ENCODE results near the gene VSTM5.
"Not testable (repeated sequence)": the region's sequence is repeated elsewhere in the genome, so short reads cannot be mapped to it uniquely, and the experiment has no call there.

VSTM5 gene, protein sequence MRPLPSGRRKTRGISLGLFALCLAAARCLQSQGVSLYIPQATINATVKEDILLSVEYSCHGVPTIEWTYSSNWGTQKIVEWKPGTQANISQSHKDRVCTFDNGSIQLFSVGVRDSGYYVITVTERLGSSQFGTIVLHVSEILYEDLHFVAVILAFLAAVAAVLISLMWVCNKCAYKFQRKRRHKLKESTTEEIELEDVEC

DNA sequence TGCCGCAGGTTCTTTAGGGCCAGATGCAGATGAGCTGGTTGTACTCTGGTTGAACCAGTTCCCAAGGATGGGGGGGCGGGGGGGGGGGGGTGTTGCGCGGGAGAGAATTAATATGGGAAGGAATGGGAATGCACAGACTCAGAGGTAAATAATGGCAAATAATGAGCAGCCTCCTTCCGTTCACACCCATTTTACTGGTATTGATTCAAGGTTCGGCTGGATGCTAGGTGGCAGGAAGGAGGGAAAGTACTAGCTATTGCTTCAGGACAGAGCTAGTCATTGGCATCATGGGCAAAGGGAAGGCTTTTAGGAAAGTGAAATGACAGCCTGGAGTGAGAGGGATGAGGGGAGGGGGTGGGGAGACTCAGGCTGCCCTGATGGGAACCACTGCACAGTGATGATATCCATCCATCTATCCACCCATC, at the start of gene VSTM5:
Gene VSTM5, minus strand, starts transcription at position 25 of the 425 bp plus-strand sequence. CDS start 116 bp downstream, outside the sequence.
- peak; percentile 4 for DNase-seq (ENCODE audit: low spot score)

DNA sequence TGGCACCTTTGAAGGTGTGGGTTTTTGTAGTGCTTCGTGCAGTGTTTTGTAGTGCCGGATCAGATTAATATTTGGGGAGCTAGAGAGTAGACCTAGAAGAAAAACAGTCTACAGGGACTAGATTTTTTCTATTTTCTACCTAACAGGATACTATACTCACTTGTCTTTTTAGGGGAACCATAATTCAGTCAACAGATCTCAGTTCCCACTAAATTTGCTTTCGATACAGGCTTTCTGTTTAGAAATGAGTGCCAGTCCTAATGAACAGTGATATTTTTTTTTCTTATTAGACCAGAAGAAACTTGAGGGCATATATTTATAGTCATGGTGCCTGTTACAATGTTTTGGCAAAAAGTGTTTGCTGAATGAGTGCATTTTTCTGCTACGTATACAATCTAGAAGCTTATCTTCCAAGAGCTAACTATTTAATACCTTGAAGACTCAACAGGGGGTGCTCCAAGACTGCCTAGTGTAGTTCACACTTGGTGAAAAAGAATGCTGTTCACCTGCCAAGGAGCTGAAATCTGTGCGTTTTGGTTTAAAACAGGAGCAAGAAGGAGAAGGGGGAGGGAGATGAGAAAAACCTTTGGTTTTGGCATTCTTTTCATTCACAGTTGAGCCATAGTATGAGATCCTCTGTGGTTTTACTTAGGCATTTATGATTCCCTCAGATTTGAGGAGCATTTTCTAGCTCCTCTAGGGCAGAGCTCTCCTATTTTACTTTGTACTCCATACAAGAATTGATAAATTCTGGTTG, 44.9 kb upstream of the VSTM5 start:
- peak; percentile 70 for DNase-seq (ENCODE audit: low spot score)

DNA sequence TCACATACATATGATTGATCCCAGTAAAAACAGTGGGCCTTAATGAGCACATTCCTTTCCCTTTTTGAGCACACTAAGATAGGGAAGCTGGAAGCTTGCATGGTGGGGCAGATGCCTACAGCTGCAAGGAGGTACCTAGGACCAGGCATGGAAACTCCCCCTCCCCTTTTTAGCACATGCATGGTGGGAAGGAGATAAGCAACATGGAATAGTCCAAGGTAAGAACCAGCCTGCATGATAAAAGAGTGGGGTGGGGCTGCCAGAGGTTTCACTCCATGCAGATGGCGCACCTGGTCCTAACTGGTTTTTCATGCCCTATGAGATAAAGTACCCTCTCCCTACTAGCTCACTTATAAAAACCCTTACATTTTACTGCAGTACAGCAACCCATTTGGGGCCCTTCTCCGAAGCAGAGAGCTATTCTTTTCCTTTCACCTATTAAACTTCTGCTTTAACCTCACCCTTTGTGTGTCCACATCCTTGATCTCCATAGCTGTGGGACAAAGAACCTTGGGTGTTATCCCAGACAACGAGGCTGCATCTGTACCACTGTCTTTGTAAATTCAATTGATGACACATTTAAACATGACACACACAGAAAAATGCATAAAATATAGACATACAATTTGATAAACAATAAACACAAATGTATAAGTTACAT, 40.1 kb upstream of the VSTM5 start:
- DNase-seq (ENCODE audit: low spot score), result no peak

DNA sequence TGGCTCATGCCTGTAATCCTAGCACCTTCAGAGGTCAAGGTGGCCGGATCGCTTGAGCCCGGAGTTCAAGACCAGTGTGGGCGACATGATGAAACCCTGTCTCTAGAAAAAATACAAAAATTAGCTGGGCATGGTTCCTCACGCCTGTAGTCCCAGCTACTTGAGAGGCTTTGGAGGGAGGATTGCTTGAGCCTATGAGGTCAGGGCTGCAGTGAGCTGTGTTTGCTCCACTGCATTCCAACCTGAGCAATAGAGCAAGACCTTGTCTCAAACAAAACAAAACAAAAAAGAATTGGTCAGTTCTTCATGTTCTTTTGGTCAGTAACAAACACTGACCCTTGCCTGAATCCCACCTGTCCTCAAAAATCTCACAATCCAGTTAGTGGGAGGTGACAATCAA, 36.7 kb upstream of the VSTM5 start:
- no peak for DNase-seq (ENCODE audit: low spot score)

DNA sequence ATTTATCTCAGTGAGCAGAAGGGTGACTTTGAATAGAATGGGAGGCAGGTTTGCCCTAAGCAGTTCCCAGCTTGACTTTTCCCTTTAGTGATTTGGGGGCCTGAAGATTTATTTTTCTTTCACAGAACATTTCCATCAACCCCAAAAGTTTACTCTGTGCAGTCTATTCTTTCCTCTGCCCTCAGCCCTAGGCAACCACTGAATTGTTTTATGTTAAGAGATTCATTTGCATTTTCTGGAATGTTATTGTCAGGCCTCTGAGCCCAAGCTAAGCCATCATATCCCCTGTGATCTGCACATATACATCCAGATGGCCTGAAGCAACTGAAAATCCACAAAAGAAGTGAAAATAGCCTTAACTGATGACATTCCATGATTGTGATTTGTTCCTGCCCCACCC, 28.7 kb upstream of the VSTM5 start:
- DNase-seq (ENCODE audit: low spot score), result not testable (repeated sequence)

DNA sequence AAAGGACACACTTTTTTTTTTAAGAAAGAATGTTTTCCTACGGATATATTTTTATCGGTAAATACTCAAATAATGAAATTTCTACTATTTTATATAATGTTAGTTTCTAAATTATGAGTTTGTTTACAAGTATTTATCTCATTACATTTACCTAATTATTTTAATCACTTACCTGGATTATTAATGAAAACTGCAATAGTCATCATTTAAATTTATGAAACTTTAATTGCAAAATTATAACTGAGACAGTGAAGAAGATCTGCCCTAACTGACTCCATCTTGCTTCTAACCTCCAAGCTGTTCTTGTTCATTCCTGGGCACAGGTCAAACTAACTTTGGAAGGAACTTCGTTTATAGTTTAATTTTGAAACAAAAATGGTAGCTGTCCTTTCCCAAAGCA, 25.2 kb upstream of the VSTM5 start:
- DNase-seq (ENCODE audit: low spot score), result no peak

DNA sequence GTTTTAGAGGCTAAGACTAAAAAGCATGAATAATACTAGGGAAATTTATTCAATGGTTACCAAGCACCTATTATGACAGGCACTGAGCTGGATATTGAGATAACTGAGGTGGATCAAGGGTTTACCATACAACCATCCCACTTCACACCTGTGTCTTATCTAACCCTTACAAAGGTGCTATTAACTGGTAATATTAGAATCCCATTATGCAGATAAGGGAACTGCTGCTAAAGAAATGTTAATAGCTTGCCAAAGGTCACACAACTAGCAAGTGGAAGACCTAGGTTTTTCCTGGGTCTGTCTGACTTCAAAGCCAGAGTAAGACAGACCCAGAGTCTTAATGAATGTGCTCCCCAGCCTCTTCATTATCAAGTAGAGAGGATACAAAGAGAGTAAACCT, 21.1 kb upstream of the VSTM5 start:
- no peak for DNase-seq (ENCODE audit: low spot score)

DNA sequence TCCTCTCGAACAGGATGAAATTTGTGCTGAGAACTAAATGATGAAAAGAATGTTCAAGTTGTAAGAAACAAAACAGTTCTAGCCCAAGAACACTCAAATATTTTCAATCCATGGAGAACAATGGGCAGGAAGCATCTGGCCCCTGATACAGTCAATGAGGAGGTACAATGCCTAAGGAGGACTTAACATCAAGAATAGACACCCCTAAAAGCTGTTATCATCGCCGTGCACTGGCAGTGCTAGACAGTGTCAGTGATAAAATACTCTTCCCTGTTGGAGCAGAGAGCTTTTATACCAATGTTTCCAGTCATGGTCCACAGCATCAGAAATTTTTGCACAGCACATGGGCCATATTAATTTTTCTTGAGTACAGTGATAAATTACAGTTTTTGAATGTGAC, 20.2 kb upstream of the VSTM5 start:
- DNase-seq (ENCODE audit: low spot score), result no peak

DNA sequence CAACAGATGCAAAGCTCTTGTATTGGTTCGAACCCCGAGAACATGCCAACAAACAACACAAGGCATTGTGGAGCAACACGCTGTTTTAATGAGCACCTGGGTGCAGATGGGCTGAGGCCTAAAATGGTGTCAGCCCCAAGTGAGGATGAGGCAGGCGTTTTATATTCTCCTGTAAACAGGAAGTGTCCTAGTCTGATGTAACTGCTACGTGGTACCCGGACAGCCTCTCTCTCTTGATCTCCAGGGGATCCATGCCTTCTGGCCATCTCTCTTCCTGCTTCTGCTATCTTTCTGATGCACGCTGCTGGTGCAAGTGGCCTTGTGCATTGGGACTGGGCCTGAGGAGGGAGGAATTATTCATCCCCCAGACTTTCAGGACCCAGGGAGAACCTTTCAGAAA, 19.4 kb upstream of the VSTM5 start:
- DNase-seq (ENCODE audit: low spot score), result no peak

DNA sequence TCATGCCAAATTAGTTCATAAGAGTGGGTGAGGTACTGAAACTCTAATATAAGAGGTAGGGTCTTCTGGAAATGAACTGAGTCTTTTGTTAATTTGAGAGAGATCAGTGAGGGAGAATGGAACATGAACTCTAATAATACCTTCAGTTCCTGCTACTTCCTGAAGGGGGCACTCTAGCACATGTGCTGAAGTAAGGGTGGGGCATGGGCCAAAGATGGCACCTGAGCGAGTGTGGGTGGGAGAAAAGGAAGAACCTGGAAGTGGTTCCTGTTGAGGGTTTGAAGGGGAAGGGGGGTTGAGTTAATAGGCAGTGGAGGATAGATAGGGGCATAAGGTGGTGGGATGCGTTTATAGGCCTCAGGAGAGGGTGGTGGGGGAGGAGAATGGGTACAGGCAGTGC, 18.0 kb upstream of the VSTM5 start:
- DNase-seq (ENCODE audit: low spot score), result not testable (repeated sequence)

DNA sequence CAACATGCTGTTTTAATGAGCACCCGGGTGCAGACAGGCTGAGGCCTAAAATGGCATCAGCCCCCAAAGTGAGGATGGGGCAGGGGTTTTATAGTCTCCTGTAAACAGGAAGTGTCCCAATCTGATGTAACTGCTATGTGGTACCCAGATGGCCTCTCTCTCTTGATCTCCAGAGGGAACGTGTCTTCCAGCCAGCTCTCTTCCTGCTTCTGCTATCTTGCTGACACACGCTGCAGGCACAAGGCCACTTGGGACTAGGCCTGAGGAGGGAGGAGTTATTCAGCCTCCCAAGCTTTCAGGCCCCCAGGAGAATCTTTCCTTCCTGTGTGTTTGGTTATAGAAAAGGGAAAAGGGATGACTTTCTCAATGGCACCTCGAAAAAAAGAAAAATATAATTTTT, 11.4 kb upstream of the VSTM5 start:
- no peak for DNase-seq (ENCODE audit: low spot score)

DNA sequence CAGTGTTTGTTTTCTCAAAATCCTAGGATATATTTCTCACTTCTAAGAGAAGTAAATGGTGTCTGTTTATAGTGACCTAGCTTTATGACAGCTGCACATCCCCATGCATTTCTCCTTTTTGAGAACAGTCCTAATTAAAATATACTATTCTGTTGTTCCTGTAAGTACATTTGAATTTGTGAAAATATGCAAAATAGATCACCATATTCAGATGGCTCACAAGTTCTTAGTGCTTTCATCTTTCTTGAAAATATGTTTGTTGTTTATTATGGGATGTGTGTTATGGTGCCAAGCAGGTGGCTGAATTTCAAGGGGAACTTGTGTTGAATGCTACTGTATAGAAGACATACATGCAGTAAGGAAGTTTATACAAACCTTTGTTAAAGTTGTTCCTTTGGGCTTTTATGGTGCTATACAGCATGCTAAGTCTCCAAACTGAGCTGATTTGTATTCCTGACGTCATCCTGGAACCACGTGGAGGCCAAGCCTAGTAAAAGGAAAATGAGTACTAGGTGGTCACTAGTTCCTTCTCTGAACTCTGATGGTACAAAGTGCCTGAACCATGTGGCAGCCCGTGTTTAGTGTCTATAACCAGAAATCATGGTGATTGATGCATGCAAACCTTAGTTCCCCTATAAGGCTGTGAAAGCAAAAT, 7.8 kb upstream of the VSTM5 start:
- DNase-seq (ENCODE audit: low spot score), result peak; percentile 9

DNA sequence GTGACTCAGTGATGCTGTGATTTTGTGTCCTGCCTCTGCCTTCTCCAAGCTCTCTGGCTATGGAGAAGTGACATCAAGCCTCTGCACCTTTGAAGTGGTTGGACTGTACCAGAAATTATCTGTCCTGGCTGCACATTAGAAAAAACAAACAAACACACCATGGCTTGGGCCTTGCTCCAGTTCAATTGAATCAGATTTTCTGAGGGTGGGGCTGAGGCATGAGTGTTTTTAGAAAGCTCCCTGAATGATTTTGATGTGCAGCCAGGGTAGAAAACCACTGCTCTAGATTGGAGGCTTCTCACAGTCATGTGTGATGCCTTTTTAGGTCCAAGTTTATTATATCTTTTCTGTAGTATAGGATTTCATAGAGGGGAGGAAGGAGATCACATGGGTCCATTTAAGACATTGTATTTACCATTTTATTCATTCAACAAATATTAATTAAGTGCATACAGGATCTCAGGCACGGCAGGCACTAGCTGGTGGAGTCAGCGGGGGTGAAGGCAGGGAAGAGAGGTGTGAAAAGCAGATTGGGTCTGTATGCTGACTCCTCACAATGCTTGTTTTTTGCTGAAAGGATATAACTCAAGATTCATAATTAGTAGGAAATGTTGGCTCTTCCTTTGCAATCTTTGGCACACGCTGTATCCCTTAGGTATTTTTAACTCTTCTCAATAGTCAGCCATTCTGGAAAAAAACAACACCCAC, 7.1 kb upstream of the VSTM5 start:
- peak; percentile 58 for DNase-seq (ENCODE audit: low spot score)

DNA sequence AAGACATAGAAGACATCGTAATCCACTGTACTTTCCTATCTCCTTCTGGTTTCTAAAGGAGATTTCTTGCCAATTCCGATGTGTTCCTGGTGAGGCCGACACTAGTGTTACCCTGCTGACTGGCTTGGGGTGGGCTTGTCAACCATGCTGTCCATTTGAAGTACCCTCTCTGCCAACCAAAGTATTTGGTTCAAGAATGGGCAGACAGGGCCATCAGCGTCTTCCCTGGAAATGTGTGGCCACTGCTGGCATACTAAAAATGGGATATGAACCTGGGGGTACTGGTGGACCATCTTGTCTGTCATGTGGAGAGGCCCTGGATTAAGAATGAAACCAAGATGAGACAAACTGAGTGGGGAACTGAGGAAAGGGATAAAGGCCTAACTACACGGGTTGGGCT, 1.8 kb upstream of the VSTM5 start:
- no peak for DNase-seq (ENCODE audit: low spot score)

DNA sequence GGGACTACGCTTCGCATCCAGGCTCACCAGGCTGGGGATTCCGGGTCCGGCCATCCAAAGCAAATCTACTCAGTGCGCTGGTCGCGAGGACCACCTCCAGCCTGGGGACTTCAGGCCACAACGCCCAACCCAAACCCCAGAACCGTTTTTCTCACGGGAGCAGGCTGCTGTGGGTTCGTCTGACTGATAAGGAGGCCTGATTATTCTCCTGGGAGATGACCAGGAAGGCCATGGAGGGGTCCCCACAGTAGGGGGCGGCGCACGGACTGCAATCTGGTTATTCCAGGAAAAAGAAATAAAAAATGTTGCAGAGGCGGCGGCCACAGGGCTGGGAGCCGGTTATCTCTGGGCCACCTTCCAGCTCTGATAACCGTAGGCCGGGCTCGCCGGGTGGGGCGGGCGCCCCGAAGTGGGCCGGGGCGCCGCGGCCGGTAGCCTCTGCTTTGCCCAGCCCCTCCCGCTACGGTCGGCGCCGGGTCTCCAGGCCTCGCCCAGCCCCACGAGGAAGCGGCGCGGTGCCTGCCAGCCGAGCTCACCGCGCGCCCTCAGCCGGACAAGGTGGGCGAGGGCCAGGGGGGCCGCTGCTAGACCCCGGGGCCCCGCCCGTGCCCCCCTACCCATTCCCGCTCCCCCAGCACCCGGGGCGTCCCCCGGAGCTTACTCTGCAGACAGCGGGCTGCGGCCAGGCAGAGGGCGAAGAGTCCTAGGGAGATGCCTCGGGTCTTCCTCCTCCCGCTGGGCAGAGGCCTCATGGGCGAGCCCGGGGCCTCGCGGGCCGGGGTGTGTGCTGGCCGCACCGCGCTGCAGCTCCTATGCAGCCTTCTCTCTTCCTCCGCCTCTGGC, 446 bp downstream of the VSTM5 start:
- DNase-seq (ENCODE audit: low spot score), result peak; percentile 7

DNA sequence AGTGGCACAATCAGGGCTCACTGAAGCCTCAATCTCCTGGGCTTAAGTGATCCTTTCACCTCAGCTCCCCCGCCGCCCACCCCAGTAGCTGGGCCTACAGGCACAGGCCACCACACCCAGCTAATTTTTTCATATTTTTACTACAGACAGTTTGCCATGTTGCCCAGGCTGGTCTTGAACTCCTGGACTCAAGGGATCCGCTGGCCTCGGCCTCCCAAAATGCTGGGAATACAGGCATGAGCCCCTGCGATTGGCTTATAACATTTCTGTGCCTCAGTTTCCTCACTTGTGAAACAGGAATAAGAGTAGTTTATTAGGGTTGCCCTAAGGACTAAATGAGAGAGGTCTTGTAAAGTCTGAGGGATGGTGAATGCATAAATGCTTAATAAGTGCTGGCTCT, 1.2 kb downstream of the VSTM5 start:
- no peak for DNase-seq (ENCODE audit: low spot score)

DNA sequence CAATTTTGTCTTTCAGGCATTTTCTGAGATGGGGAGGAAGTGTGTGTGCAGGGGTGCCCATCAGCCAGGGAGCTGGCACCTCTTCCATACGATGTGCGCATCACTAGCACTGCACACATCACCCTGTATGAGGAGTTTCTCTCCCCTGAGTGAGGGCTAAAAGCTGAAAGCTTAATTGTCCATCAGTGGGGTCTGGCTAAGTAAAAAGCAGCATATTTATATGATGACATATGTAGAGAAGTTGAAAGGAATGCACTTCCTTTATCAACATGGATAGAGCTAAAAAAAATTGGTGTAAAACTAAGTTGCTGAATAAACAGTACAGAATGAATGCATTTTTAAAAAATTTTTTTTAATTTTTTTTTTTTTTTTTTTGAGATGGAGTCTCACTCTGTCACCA, 4.0 kb downstream of the VSTM5 start:
- no peak for DNase-seq (ENCODE audit: low spot score)

DNA sequence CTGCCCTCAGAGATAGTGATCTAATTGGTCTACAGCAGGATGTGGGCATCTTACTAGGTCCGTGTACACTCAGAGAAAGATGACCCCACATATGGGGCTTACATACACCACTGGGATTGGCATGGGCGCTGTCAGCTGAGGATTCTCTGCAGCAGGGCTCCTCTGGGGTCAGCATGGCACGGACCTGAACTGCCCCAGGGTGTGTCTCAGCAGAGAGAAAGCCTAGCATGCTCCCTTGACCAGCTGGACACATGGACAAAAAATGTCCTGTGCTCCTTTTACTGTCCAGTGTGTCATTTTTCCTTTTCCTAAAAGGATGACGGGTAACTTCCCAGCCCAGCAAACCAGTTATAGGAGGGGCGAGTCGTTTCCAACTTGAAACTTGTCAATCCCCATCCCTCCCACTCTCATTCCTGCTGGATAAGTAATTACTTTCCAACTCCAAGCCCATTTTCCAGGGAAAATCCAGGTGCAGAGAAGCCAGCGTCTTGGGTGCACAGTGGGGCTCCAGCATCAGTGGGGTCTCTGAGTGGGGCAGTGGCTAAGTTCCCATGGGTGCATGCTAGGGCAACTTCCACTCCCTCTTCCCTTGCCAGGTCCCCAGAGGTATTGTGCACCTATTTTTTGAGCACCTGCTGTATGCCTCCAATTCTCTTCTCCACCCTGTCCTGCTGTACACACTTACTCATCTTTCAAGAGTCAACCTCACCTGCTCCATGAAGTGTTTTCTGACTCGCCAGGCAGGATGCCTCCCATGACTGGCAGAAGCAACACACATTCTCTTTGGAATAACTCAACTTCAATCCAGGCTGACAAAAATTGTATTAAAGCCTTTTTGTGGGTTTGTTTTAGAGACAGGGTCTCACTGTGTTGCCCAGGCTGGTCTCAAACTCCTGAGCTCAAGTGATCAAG, 5.0 kb downstream of the VSTM5 start:
- DNase-seq (ENCODE audit: low spot score), result no peak

DNA sequence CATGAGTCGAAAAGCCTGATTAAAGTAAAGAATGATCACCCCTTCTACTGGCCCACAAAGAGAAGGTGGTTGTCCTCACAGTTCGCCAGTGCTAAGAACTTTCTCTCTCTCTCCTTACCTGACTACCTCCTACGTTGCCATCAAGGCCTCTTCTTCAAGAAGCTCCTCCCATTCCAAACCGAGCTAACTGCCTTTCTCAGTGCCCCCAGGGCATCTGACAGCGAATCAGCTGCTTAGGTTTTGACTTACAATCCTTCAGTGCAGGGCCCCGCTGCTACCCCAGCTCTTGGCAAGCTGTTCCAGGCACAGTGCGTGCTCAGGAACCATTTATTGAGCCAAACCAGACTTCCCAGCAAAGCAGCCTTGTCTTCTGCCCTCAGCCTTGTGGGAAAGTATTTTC, 5.8 kb downstream of the VSTM5 start:
- no peak for DNase-seq (ENCODE audit: low spot score)

DNA sequence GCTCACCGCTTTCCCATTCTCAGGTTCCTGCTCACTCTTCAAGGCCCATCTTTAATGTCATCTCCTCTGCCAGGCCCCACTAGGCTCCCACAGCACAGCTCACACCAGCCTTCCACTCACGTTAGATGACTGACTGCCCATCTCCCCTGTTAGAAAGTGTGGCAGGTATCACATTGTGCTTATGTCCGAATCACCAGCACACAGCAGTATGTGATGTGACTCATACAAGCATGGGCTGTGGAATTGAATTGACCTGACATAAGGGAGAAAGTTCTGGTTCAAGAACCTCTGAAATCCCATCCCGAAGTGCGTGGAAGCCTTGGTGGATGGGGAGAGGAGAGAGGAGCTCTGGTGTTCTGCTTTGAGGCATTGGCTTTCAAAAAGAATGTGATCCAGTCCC, 6.5 kb downstream of the VSTM5 start:
- DNase-seq (ENCODE audit: low spot score), result no peak

Measured in cerebellar cortex (tissue), 1 donor.